Measurements from ENCODE around the gene GBE1.

GRCh38 chr3:81483046-81483445 lies 278.4 kb downstream of the GBE1 start:
- no peak for TF ChIP-seq POLR2A (IDR thresholded peaks at IDR 0.05; ENCODE audit: low read depth, low read length)
- TF ChIP-seq POLR2AphosphoS5 (IDR thresholded peaks at IDR 0.05; ENCODE audit: low read depth, low read length): no peak

All from GM12891 (cell line).